H54 (cell line): ENCODE measurements around the gene CEP112.

Source experiments
- DNase-seq: peaks from one replicate; pipeline ENCODE4 v3.0.0; 2011; ENCODE audit warnings: low spot score, mixed read lengths; ENCODE audit not compliant: insufficient read length
- FAIRE-seq: peaks from 3 replicates; lab custom pipeline; 2011; peaks lifted over from hg19 to GRCh38; lab: Jason Lieb, UNC
- POLR2A ChIP-seq: IDR thresholded peaks from 2 replicates; pipeline ENCODE4 v1.6.1; 2011; ENCODE audit warnings: low read depth, mild to moderate bottlenecking, low read length

CEP112 gene

GRCh38 chr17:66191593-66192377 is at the start of gene CEP112:
TSS of gene CEP112 (minus strand) at chr17:66192133.
- no peak for FAIRE-seq
- peak; percentile 86 for DNase-seq
- TF ChIP-seq POLR2A, result peak; percentile 35

DNA sequence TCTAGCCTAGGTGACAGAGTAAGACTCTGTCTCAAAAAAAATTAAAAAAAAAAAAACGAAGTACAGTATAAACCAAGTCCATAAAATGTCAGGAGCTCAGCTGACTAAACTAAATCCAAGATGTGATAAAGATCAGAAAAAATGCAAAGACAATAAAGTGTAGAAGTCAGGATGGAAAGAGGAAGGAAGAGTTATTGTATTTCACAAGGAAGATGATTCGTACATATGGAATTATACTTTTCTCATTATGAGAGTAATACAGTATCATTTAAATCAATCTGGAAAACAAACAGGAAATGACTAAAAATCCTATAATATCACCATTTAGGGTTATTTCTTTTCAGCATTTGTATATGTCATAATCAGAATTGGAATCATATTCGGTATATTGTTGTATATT is 48.7 kb upstream of the CEP112 start:
- no peak for TF ChIP-seq POLR2A
- FAIRE-seq (no peak), DNase-seq (peak; percentile 32)

- TF ChIP-seq POLR2A, result no peak
- FAIRE-seq, result no peak
- no peak for DNase-seq
These were observed 48.1 kb upstream of the CEP112 start for GRCh38 chr17:66240013-66240412.

DNA sequence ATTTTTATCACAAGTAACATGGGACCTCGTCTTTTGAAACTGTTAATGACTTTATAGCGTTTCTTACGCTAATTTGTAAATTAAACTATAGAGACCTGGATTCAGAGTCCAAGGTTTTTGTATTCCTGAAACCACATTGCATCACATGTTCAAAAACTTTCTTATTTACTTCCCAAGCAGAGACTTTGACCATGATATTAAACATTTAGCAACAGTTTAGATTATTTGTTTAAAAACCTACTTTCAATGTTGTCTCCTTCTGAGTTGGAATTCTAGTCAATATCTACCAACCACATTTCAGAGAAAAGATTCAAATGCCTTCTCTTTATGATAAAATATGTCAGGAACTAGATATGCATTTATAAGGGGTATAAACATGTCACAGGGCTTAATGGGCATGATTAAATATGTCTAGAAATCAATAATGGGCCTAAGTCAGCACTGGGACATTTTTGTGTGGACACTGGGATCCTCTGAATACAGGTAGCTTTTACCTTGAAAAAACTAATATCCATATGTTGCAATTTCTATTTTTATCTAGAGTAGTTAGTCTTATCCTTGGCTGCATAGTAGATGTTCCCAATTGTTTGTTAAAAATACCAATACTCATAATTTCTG is 43.6 kb upstream of the CEP112 start:
- DNase-seq (no peak), FAIRE-seq (no peak)
- no peak for TF ChIP-seq POLR2A

DNA sequence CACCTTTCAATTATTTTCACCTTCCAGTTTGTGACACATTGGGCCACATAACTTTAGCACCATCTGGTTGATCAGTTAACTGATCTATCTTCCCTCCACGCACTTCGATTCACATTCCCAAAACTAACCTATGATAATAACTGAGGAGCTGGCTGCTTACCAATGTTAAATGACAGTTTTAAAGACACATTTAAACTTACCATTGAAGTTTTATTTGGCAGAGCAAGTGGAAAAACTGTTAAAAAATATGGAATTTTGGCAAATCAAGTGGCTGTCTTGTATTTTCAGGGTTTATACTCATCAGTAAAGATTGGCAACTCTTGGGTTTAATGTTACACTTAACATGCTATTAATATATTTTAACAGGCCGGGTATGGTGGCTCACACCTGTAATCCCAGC is 42.7 kb upstream of the CEP112 start:
- TF ChIP-seq POLR2A, result no peak
- FAIRE-seq (no peak), DNase-seq (no peak)

DNA sequence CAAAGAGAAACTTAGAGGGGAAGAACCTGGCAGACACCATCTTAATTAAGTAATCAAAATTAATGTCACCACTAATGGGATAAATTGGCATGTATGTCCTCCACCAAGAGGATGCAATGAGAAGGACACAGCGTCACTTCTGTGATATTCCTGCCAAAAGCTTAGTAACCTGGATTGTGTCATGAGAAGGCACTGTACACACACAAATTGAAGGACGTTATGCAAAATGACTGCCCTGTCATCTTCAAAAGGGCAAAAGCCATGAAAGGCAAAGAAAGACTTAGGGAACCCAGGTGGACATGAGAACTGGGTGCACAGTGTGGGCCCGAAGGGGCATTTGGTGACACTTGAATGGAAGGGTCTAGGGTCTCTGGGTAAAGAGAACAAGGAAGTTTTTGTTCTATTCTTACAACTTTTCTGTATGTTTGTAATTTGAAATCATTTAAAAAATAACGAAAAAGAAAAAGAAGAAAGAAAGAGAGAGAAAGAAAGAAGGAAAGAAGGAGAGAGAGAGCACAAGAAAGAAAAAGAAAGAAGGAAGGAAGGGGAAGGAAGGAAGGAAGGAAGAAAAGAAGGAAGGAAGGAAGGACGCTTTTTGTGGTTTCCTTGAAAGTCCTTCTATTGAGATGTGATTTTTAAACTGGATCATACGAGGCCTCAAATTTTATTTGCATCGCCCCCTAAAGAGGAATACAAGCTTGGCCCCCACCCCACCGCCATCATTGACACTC is 41.3 kb upstream of the CEP112 start:
- no peak for FAIRE-seq
- no peak for TF ChIP-seq POLR2A
- no peak for DNase-seq

DNA sequence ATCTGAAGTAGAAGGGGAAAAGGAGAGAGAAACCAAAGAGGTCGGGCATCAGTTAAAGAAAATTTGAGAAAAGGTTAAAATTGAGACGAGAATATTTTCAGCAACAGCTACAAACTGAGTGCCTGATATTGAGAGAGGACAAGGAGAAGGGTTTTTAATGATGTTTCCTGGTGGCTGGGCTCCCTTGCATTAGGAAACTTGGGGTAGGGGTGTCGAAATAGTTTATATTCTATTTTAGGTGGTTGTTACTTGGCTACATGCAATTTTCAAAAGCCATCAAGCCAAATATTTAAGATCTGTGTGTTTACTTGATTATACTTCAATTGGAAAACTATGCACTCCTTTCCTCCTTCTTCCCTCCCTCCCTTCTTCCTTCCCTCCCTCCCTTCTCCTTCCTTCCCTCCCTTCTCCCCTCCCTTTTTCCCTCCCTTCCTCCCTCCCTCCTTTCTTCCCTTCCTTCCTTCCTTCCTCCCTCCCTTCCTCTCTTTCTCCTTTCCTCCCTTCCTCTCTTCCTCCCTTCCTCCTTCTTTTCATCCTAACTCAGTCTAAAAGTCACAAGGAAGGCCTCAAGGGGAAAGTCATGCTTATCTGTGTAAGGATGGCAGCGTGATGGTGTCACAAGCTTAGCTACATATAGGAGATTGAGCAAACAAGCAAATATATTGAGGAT is 39.1 kb upstream of the CEP112 start:
- DNase-seq, result no peak
- no peak for TF ChIP-seq POLR2A
- peak; percentile 6 for FAIRE-seq

DNA sequence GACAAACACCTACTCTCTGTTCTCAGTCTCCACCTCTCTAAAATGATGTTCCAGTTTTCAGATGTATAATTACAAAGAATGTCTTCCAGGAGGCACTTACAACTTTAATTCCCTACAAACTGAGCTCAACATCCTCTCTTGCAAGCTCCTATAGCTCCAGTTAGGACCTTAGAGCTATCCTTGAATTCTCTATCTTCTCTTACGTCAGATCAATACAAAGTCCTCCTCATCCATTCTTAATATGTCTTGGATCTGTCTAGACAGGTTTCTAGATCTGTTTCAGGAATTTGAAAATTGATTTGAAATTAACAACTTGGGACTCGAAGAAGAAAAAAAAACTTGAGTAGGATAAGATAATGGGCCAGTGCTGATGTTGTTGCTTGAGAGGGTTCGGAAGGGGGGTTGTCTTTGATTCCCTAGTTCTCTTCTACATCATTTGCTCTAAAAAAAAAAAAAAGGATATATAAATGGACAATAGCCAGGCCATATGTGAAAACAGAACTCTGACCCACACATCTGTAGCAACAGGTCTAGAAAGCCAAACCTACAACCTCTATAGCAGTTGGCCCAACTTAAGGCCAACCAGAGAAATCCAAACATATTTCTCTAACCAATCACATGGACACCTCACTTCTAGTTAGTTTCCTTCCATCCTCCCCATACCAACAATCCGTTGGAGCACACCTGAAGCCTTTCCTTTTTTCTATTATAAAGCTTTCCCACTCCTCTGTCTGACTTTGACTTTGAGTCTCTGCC is 38.0 kb upstream of the CEP112 start:
- FAIRE-seq, result no peak
- TF ChIP-seq POLR2A, result no peak
- DNase-seq, result no peak

DNA sequence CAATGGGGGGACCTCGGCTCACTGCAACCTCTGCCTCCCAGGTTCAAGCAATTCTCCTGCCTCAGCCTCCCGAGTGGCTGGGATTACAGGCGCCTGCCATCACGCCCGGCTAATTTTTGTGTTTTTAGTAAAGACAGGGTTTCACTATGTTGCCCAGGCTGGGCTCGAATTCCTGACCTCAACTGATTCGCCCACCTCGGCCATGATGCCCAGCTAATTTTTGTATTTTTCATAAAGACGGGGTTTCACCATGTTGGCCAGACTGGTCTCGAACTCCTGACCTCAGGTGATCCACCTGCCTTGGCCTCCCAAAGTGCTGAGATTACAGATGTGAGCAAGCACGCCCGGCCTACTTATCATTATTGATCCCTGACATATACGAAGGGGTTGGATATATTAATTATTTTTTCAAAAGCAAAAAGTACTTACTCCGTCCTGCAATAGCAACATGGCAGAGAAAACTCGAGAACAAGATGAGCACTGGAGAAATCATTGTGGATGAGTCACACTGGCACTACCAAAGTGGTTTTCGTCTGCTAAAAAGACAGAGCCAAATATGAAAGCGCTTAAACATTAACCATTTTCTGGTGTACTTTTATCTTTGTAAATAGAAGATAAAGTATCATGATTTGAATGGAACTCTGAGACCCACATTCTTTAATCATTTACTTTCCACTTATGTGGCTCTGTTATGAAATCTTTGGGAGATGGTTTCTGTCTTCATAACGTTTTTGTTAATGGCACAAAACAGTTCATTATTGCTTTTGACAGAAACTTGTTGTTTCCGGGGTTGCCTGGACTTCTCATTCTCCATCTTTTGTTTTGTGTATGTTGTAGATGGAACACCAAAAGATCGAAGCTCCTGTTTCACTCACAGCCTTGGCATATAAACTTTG is 37.2 kb upstream of the CEP112 start, which contains the start of gene APOH:
TSS of gene APOH (minus strand) at position 529 of the 896 bp plus-strand sequence. CDS start at position 493, 36 bp downstream.
- no peak for DNase-seq
- no peak for TF ChIP-seq POLR2A
- FAIRE-seq, result no peak

DNA sequence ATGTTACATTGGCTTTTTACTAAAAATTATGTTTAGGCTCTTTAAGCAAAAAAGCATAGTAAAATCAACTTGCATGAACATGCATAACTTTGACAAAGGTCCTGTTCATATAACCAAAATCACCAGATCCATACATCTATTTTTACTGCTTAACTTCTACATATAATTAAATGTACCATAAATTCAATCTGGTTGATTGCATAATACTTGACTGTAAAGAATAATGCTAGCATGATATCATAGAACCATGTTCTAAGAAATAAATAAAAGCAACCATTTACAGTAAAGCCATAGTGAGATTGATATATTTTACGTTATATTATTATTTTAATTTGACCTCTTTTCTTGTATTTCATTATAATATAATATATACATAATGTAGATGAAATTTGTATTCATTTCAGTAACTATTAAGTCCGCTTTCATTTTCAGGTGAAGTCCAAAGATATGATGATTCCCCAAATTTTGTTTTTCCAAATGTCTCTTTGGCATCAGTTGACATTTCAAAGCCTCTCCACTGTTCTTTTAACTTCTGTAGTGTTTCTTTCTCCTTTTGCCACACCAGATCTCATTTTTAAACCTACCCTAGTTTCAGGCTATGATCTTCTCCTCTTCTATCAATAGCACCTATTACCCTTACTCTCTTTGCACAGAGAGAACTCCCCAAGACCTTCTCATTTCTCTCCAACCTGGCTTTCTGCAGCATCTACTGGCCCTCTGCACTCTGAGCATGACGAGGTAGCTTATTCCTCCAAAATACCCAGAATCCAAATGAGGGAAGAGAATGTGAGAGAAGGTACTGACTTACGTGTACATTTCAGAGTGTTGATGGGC is 35.5 kb upstream of the CEP112 start:
- DNase-seq (no peak), FAIRE-seq (peak; percentile 15)
- no peak for TF ChIP-seq POLR2A

GRCh38 chr17:66222798-66223350 is 30.9 kb upstream of the CEP112 start:
- TF ChIP-seq POLR2A, result no peak
- FAIRE-seq (no peak), DNase-seq (no peak)
